ENCODE results near the gene ATP11A. TPM values are rescaled to one million over a fixed set of nuclear protein-coding genes. Genes with fewer than 3 reads are reported as not detected.

Gene ATP11A
- total and polyA plus RNA-seq, 2 experiments from 2014 or later = 12.3 to 52.6 TPM

DNA sequence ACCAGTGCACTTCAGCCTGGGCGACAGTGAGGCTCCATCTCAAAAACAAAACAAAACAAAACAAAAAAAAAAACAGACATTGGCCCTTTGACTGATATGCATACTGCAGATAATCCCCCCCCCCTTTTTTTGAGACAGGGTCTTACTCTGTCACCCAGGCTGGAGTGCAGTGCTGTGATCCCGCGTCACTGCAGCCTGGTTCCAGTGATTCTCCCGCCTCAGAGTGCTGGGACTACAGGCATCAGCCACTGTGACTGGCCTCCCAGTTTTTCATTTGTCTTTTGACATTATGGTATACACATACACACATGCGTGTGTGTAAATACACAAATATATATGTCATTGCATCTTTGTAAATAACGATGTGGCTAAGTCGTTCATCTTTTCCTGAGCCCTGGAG, 61.8 kb downstream of the ATP11A start:
- Histone ChIP-seq H3K27ac (ENCODE audit: low read depth) (no peak overlapping the region), H2AFZ (no peak overlapping the region), H3K36me3 (ENCODE audit: insufficient read depth) (no peaks in the 10 kb centered on the region), H4K20me1 (replicated peaks; ENCODE audit: insufficient read depth) (0 out of 2 replicates have a peak, but pooled peaks cover 4% of the 10 kb centered on the region), H3K4me1 (ENCODE audit: insufficient read depth) (no peaks in the 10 kb centered on the region; the same call in 1 of the 2 replicates), H3K27me3 (ENCODE audit: insufficient read depth) (no peaks in the 10 kb centered on the region), H3K4me2 (no peak overlapping the region), H3F3A (replicated peaks; ENCODE audit: low read depth) (no peaks in the 10 kb centered on the region), H3K4me3 (no peak overlapping the region), H3K79me2 (replicated peaks; ENCODE audit: insufficient read depth) (peaks cover 68% of the 10 kb centered on the region), H3K9me2 (ENCODE audit: insufficient read depth) (no peaks in the 10 kb centered on the region)
- TF ChIP-seq CREB1 (CRISPR knock-in tag; IDR thresholded peaks at IDR 0.05; ENCODE audit: low read depth) (no peak), ZNF331 (CRISPR knock-in tag; IDR thresholded peaks at IDR 0.05; ENCODE audit: low read depth) (no peak), JUNB (IDR thresholded peaks at IDR 0.05; ENCODE audit: unreplicated experiment) (no peak), EZH2phosphoT487 (IDR thresholded peaks at IDR 0.05; ENCODE audit: unreplicated experiment) (no peak), ZNF114 (CRISPR knock-in tag; IDR thresholded peaks at IDR 0.05) (no peak), POLR2AphosphoS5 (IDR thresholded peaks at IDR 0.05; ENCODE audit: low read depth) (no peak), NANOG (IDR thresholded peaks at IDR 0.05; ENCODE audit: borderline replicate concordance) (no peak), STAT1 (IDR thresholded peaks at IDR 0.05; ENCODE audit: unreplicated experiment) (no peak), EZH2 (IDR thresholded peaks at IDR 0.05; ENCODE audit: low read depth, unreplicated experiment) (no peak)
- TF ChIP-seq, protein P1, sequence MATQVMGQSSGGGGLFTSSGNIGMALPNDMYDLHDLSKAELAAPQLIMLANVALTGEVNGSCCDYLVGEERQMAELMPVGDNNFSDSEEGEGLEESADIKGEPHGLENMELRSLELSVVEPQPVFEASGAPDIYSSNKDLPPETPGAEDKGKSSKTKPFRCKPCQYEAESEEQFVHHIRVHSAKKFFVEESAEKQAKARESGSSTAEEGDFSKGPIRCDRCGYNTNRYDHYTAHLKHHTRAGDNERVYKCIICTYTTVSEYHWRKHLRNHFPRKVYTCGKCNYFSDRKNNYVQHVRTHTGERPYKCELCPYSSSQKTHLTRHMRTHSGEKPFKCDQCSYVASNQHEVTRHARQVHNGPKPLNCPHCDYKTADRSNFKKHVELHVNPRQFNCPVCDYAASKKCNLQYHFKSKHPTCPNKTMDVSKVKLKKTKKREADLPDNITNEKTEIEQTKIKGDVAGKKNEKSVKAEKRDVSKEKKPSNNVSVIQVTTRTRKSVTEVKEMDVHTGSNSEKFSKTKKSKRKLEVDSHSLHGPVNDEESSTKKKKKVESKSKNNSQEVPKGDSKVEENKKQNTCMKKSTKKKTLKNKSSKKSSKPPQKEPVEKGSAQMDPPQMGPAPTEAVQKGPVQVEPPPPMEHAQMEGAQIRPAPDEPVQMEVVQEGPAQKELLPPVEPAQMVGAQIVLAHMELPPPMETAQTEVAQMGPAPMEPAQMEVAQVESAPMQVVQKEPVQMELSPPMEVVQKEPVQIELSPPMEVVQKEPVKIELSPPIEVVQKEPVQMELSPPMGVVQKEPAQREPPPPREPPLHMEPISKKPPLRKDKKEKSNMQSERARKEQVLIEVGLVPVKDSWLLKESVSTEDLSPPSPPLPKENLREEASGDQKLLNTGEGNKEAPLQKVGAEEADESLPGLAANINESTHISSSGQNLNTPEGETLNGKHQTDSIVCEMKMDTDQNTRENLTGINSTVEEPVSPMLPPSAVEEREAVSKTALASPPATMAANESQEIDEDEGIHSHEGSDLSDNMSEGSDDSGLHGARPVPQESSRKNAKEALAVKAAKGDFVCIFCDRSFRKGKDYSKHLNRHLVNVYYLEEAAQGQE (IDR thresholded peaks at IDR 0.05; ENCODE audit: unreplicated experiment) = no peak
- TF ChIP-seq, protein P2, sequence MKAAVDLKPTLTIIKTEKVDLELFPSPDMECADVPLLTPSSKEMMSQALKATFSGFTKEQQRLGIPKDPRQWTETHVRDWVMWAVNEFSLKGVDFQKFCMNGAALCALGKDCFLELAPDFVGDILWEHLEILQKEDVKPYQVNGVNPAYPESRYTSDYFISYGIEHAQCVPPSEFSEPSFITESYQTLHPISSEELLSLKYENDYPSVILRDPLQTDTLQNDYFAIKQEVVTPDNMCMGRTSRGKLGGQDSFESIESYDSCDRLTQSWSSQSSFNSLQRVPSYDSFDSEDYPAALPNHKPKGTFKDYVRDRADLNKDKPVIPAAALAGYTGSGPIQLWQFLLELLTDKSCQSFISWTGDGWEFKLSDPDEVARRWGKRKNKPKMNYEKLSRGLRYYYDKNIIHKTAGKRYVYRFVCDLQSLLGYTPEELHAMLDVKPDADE (IDR thresholded peaks at IDR 0.05) = no peak
- TF ChIP-seq, protein P3, sequence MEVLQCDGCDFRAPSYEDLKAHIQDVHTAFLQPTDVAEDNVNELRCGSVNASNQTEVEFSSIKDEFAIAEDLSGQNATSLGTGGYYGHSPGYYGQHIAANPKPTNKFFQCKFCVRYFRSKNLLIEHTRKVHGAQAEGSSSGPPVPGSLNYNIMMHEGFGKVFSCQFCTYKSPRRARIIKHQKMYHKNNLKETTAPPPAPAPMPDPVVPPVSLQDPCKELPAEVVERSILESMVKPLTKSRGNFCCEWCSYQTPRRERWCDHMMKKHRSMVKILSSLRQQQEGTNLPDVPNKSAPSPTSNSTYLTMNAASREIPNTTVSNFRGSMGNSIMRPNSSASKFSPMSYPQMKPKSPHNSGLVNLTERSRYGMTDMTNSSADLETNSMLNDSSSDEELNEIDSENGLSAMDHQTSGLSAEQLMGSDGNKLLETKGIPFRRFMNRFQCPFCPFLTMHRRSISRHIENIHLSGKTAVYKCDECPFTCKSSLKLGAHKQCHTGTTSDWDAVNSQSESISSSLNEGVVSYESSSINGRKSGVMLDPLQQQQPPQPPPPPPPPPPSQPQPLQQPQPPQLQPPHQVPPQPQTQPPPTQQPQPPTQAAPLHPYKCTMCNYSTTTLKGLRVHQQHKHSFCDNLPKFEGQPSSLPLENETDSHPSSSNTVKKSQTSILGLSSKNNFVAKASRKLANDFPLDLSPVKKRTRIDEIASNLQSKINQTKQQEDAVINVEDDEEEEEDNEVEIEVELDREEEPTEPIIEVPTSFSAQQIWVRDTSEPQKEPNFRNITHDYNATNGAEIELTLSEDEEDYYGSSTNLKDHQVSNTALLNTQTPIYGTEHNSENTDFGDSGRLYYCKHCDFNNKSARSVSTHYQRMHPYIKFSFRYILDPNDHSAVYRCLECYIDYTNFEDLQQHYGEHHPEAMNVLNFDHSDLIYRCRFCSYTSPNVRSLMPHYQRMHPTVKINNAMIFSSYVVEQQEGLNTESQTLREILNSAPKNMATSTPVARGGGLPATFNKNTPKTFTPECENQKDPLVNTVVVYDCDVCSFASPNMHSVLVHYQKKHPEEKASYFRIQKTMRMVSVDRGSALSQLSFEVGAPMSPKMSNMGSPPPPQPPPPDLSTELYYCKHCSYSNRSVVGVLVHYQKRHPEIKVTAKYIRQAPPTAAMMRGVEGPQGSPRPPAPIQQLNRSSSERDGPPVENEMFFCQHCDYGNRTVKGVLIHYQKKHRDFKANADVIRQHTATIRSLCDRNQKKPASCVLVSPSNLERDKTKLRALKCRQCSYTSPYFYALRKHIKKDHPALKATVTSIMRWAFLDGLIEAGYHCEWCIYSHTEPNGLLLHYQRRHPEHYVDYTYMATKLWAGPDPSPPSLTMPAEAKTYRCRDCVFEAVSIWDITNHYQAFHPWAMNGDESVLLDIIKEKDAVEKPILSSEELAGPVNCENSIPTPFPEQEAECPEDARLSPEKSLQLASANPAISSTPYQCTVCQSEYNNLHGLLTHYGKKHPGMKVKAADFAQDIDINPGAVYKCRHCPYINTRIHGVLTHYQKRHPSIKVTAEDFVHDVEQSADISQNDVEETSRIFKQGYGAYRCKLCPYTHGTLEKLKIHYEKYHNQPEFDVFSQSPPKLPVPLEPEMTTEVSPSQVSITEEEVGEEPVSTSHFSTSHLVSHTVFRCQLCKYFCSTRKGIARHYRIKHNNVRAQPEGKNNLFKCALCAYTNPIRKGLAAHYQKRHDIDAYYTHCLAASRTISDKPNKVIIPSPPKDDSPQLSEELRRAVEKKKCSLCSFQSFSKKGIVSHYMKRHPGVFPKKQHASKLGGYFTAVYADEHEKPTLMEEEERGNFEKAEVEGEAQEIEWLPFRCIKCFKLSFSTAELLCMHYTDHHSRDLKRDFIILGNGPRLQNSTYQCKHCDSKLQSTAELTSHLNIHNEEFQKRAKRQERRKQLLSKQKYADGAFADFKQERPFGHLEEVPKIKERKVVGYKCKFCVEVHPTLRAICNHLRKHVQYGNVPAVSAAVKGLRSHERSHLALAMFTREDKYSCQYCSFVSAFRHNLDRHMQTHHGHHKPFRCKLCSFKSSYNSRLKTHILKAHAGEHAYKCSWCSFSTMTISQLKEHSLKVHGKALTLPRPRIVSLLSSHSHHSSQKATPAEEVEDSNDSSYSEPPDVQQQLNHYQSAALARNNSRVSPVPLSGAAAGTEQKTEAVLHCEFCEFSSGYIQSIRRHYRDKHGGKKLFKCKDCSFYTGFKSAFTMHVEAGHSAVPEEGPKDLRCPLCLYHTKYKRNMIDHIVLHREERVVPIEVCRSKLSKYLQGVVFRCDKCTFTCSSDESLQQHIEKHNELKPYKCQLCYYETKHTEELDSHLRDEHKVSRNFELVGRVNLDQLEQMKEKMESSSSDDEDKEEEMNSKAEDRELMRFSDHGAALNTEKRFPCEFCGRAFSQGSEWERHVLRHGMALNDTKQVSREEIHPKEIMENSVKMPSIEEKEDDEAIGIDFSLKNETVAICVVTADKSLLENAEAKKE (CRISPR knock-in tag; IDR thresholded peaks at IDR 0.05) = no peak
- TF ChIP-seq, protein P4, sequence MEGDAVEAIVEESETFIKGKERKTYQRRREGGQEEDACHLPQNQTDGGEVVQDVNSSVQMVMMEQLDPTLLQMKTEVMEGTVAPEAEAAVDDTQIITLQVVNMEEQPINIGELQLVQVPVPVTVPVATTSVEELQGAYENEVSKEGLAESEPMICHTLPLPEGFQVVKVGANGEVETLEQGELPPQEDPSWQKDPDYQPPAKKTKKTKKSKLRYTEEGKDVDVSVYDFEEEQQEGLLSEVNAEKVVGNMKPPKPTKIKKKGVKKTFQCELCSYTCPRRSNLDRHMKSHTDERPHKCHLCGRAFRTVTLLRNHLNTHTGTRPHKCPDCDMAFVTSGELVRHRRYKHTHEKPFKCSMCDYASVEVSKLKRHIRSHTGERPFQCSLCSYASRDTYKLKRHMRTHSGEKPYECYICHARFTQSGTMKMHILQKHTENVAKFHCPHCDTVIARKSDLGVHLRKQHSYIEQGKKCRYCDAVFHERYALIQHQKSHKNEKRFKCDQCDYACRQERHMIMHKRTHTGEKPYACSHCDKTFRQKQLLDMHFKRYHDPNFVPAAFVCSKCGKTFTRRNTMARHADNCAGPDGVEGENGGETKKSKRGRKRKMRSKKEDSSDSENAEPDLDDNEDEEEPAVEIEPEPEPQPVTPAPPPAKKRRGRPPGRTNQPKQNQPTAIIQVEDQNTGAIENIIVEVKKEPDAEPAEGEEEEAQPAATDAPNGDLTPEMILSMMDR (conservative IDR thresholded peaks at IDR 0.05; ENCODE audit: low read depth in 2 of 2) = no peak
- H3K36me3 Mint-ChIP-seq (ENCODE audit: low read depth) = no peaks in the 10 kb centered on the region; the same call in 2 of the 3 replicates
- peak overlapping the region; percentile 67 for H3K27ac Mint-ChIP-seq
- DNase-seq (ENCODE audit: low spot score) (no peak), ATAC-seq (no peak)
- H3K27me3 Mint-ChIP-seq (ENCODE audit: insufficient read depth, low read depth, poor library complexity) = peaks cover 9% of the 10 kb centered on the region
- no peaks in the 10 kb centered on the region for H3K9me3 Mint-ChIP-seq
- H3K4me1 Mint-ChIP-seq = peaks cover 25% of the 10 kb centered on the region
- no peak overlapping the region for H3K4me3 Mint-ChIP-seq

Data from GM23338 (cell line).